Activated CD4-positive, alpha-beta T cell treated with anti-CD3 and anti-CD28 coated beads for 4 hours (primary cell): ENCODE data around the gene CDC14A.

Source experiments
- DNase-seq, 2 donors: peaks; one replicate each; pipeline ENCODE4 v3.0.0-alpha.2; 2020

Gene CDC14A

GRCh38 chr1:100499194-100499811 is 147.0 kb downstream of the CDC14A start:
- no peak for DNase-seq

- no peak for DNase-seq
Measured at GRCh38 chr1:100502052-100502792, 149.9 kb downstream of the CDC14A start.

GRCh38 chr1:100506217-100506616 is 153.9 kb downstream of the CDC14A start:
- DNase-seq, result no peak

GRCh38 chr1:100510451-100510850 is 158.1 kb downstream of the CDC14A start:
- no peak for DNase-seq

- DNase-seq, result no peak
Measured at GRCh38 chr1:100511058-100511457, 158.8 kb downstream of the CDC14A start.

- DNase-seq, result no peak
Measured at GRCh38 chr1:100511773-100512172, 159.5 kb downstream of the CDC14A start.

GRCh38 chr1:100512803-100513352 is 160.6 kb downstream of the CDC14A start:
- DNase-seq, result no peak

- DNase-seq, result no peak
Measured at GRCh38 chr1:100516857-100517256, 164.6 kb downstream of the CDC14A start.

- DNase-seq, result no peak
Measured at GRCh38 chr1:100517515-100517914, 165.2 kb downstream of the CDC14A start.

- DNase-seq, result no peak
Measured at GRCh38 chr1:100518023-100518422, 165.7 kb downstream of the CDC14A start.

- no peak for DNase-seq
Measured at GRCh38 chr1:100523038-100523652, 170.8 kb downstream of the CDC14A start.

- DNase-seq, result no peak
Measured at GRCh38 chr1:100524355-100524754, 172.0 kb downstream of the CDC14A start.

- DNase-seq, result no peak
Measured at GRCh38 chr1:100526894-100527293, 174.6 kb downstream of the CDC14A start.

- no peak for DNase-seq
Measured at GRCh38 chr1:100528871-100529270, 176.6 kb downstream of the CDC14A start.

GRCh38 chr1:100530141-100530540 is 177.8 kb downstream of the CDC14A start:
- DNase-seq, result no peak

- no peak for DNase-seq
Measured at GRCh38 chr1:100530880-100531487, 178.7 kb downstream of the CDC14A start.

GRCh38 chr1:100532645-100533044 is 180.3 kb downstream of the CDC14A start:
- no peak for DNase-seq

- DNase-seq, result no peak
Measured at GRCh38 chr1:100535264-100535663, 183.0 kb downstream of the CDC14A start.

- DNase-seq, result no peak
Measured at GRCh38 chr1:100536031-100536430, 183.7 kb downstream of the CDC14A start.

- peak; percentile 4 to 8 for DNase-seq
Measured at GRCh38 chr1:100538913-100539835, 186.9 kb downstream of the CDC14A start.

- DNase-seq, result no peak
Measured at GRCh38 chr1:100539836-100540536, 187.7 kb downstream of the CDC14A start.

GRCh38 chr1:100542285-100542684 is 190.0 kb downstream of the CDC14A start:
- no peak for DNase-seq
